ENCODE data around the gene CDH23.

The CDH23 gene

GRCh38 chr10:71660313-71660712 is 263.6 kb downstream of the CDH23 start:
- no peak for DNase-seq (ENCODE audit: low read depth)

GRCh38 chr10:71661060-71661622 is 264.4 kb downstream of the CDH23 start:
- DNase-seq (ENCODE audit: low read depth): no peak

- no peak for DNase-seq (ENCODE audit: low read depth)
These were observed 265.1 kb downstream of the CDH23 start for GRCh38 chr10:71661779-71662336.

GRCh38 chr10:71663311-71663710 is 266.6 kb downstream of the CDH23 start:
- DNase-seq (ENCODE audit: low read depth): no peak

- DNase-seq (ENCODE audit: low read depth): no peak
These were observed 267.9 kb downstream of the CDH23 start for GRCh38 chr10:71664585-71664984.

GRCh38 chr10:71665456-71665855 is 268.7 kb downstream of the CDH23 start:
- DNase-seq (ENCODE audit: low read depth): no peak

- no peak for DNase-seq (ENCODE audit: low read depth)
These were observed 270.1 kb downstream of the CDH23 start for GRCh38 chr10:71666639-71667386.

- no peak for DNase-seq (ENCODE audit: low read depth)
These were observed 270.6 kb downstream of the CDH23 start for GRCh38 chr10:71667387-71667752.

GRCh38 chr10:71671994-71672946 is 275.6 kb downstream of the CDH23 start:
- no peak for DNase-seq (ENCODE audit: low read depth)

- no peak for DNase-seq (ENCODE audit: low read depth)
These were observed 278.7 kb downstream of the CDH23 start for GRCh38 chr10:71675295-71675970.

- DNase-seq (ENCODE audit: low read depth): no peak
These were observed 280.5 kb downstream of the CDH23 start for GRCh38 chr10:71677261-71677660.

GRCh38 chr10:71678057-71678805 is 281.5 kb downstream of the CDH23 start:
- DNase-seq (ENCODE audit: low read depth): no peak

- DNase-seq (ENCODE audit: low read depth): no peak
These were observed 282.7 kb downstream of the CDH23 start for GRCh38 chr10:71679425-71679824.

- DNase-seq (ENCODE audit: low read depth): no peak
These were observed 285.3 kb downstream of the CDH23 start for GRCh38 chr10:71681977-71682376.

- no peak for DNase-seq (ENCODE audit: low read depth)
These were observed 286.6 kb downstream of the CDH23 start for GRCh38 chr10:71683301-71683700.

- DNase-seq (ENCODE audit: low read depth): no peak
These were observed 287.8 kb downstream of the CDH23 start for GRCh38 chr10:71684356-71685173.

GRCh38 chr10:71685554-71686232 is 289.0 kb downstream of the CDH23 start:
- DNase-seq (ENCODE audit: low read depth): no peak

GRCh38 chr10:71687077-71687476 is 290.4 kb downstream of the CDH23 start:
- DNase-seq (ENCODE audit: low read depth): no peak

- no peak for DNase-seq (ENCODE audit: low read depth)
These were observed 290.8 kb downstream of the CDH23 start for GRCh38 chr10:71687480-71687879.

- no peak for DNase-seq (ENCODE audit: low read depth)
These were observed 291.5 kb downstream of the CDH23 start for GRCh38 chr10:71688256-71688655.

All from activated T-helper 9 cell treated with anti-CD3 and anti-CD28 coated beads, Interleukin-2, amount 50 U/mL, for 16 hours (primary cell).